ENCODE data around the gene KPNA1. TPM values are rescaled to one million over a fixed set of nuclear protein-coding genes. Genes with fewer than 3 reads are reported as not detected.

The KPNA1 gene
- total RNA-seq, 3 donors from 2014 or later (not counting 1 experiment from before 2014, with no cell fraction given), result 62.3 to 67.1 (median 63.1) TPM

GRCh38 chr3:122553171-122553570 is 38.4 kb upstream of the KPNA1 start:
- Mint-ChIP-seq H3K27ac (peak overlapping the region in 1 of 2 donors; percentile 15), H3K36me3 (peaks cover 39% of the 10 kb centered on the region), H3K9me3 (no peaks in the 10 kb centered on the region), H3K4me3 (no peak overlapping the region), H3K4me1 (peaks cover 16 to 26% of the 10 kb centered on the region in 2 donors), H3K27me3 (ENCODE audit: low read depth in 2 of 2) (no peaks in the 10 kb centered on the region)
- H3K27me3 ChIP-seq (ENCODE audit: control insufficient read depth, insufficient read depth, low read length), result no peaks in the 10 kb centered on the region
- TF ChIP-seq CTCF (IDR thresholded peaks at IDR 0.05), result no peak
- H3K4me3 ChIP-seq (ENCODE audit: low read length), result no peak overlapping the region
- WGBS (ENCODE audit: insufficient coverage), result 85% methylated on average over 1 of the region's 3 CpGs
- H3K27ac ChIP-seq (ENCODE audit: low read length), result no peak overlapping the region
- peaks cover 87% of the 10 kb centered on the region for H3K36me3 ChIP-seq (ENCODE audit: control insufficient read depth, insufficient read depth, low read length)
- H3K9me3 ChIP-seq (ENCODE audit: control insufficient read depth, insufficient read depth, low read length), result no peaks in the 10 kb centered on the region
- intact Hi-C loops (cut with micrococcal nuclease), result no loop called here
- H3K4me1 ChIP-seq (ENCODE audit: control insufficient read depth, insufficient read depth, low read length), result no peaks in the 10 kb centered on the region
- DNase-seq, result no peak
- ATAC-seq, result no peak

GRCh38 chr3:122548619-122549018 is 33.9 kb upstream of the KPNA1 start:
- 67% methylated on average over 1 of the region's 1 CpG for whole genome bisulfite sequencing (ENCODE audit: insufficient coverage)
- H3K4me1 ChIP-seq (ENCODE audit: control insufficient read depth, insufficient read depth, low read length), result no peaks in the 10 kb centered on the region
- intact Hi-C loops (cut with micrococcal nuclease), result no loop called here
- no peak overlapping the region for H3K4me3 ChIP-seq (ENCODE audit: low read length)
- H3K36me3 Mint-ChIP-seq, result peaks cover 51% of the 10 kb centered on the region
- no peak for TF ChIP-seq CTCF (IDR thresholded peaks at IDR 0.05)
- H3K4me3 Mint-ChIP-seq, result no peak overlapping the region
- DNase-seq (no peak), ATAC-seq (no peak)
- no peaks in the 10 kb centered on the region for H3K27me3 ChIP-seq (ENCODE audit: control insufficient read depth, insufficient read depth, low read length)
- H3K9me3 ChIP-seq (ENCODE audit: control insufficient read depth, insufficient read depth, low read length), result no peaks in the 10 kb centered on the region
- peak overlapping the region; percentile 37 to 63 for H3K27ac Mint-ChIP-seq
- H3K27ac ChIP-seq (ENCODE audit: low read length), result no peak overlapping the region
- H3K4me1 Mint-ChIP-seq, result peaks cover 12 to 22% of the 10 kb centered on the region in 2 donors
- no peaks in the 10 kb centered on the region for H3K9me3 Mint-ChIP-seq
- no peaks in the 10 kb centered on the region for H3K27me3 Mint-ChIP-seq (ENCODE audit: low read depth in 2 of 2)
- peaks cover 80% of the 10 kb centered on the region for H3K36me3 ChIP-seq (ENCODE audit: control insufficient read depth, insufficient read depth, low read length)

- DNase-seq (no peak), ATAC-seq (no peak)
- Mint-ChIP-seq H3K36me3 (peaks cover 46% of the 10 kb centered on the region), H3K4me1 (peaks cover 7 to 17% of the 10 kb centered on the region in 2 donors), H3K9me3 (no peaks in the 10 kb centered on the region), H3K4me3 (no peak overlapping the region), H3K27ac (peak overlapping the region in 1 of 2 donors; percentile 63), H3K27me3 (ENCODE audit: low read depth in 2 of 2) (no peaks in the 10 kb centered on the region)
- H3K27ac ChIP-seq (ENCODE audit: low read length), result no peak overlapping the region
- peaks cover 74% of the 10 kb centered on the region for H3K36me3 ChIP-seq (ENCODE audit: control insufficient read depth, insufficient read depth, low read length)
- H3K9me3 ChIP-seq (ENCODE audit: control insufficient read depth, insufficient read depth, low read length), result no peaks in the 10 kb centered on the region
- no peaks in the 10 kb centered on the region for H3K27me3 ChIP-seq (ENCODE audit: control insufficient read depth, insufficient read depth, low read length)
- no peaks in the 10 kb centered on the region for H3K4me1 ChIP-seq (ENCODE audit: control insufficient read depth, insufficient read depth, low read length)
- intact Hi-C loops (cut with micrococcal nuclease), result no loop called here
- no peak for TF ChIP-seq CTCF (IDR thresholded peaks at IDR 0.05)
- H3K4me3 ChIP-seq (ENCODE audit: low read length), result no peak overlapping the region
- WGBS (ENCODE audit: insufficient coverage), result 100% methylated on average over 3 of the region's 3 CpGs
Observed at GRCh38 chr3:122548076-122548475, 33.3 kb upstream of the KPNA1 start.

- WGBS (ENCODE audit: insufficient coverage), result 96% methylated on average over 4 of the region's 5 CpGs
- Histone ChIP-seq H3K9me3 (ENCODE audit: control insufficient read depth, insufficient read depth, low read length) (no peaks in the 10 kb centered on the region), H3K27me3 (ENCODE audit: control insufficient read depth, insufficient read depth, low read length) (no peaks in the 10 kb centered on the region), H3K36me3 (ENCODE audit: control insufficient read depth, insufficient read depth, low read length) (peaks cover 66% of the 10 kb centered on the region), H3K27ac (ENCODE audit: low read length) (no peak overlapping the region), H3K4me3 (ENCODE audit: low read length) (no peak overlapping the region), H3K4me1 (ENCODE audit: control insufficient read depth, insufficient read depth, low read length) (no peaks in the 10 kb centered on the region)
- Mint-ChIP-seq H3K4me1 (peaks cover 5 to 12% of the 10 kb centered on the region in 2 donors), H3K27me3 (ENCODE audit: low read depth in 2 of 2) (no peaks in the 10 kb centered on the region), H3K36me3 (peaks cover 38% of the 10 kb centered on the region), H3K4me3 (no peak overlapping the region), H3K9me3 (no peaks in the 10 kb centered on the region), H3K27ac (no peak overlapping the region)
- intact Hi-C loops (cut with micrococcal nuclease), result no loop called here
- no peak for DNase-seq
- ATAC-seq, result no peak
- no peak for TF ChIP-seq CTCF (IDR thresholded peaks at IDR 0.05)
Observed at GRCh38 chr3:122546151-122546550, 31.4 kb upstream of the KPNA1 start.

All from natural killer cell (primary cell).